Vagina (tissue), 2 donors: ENCODE data around the gene SEC16A.

Experiments
- POLR2A ChIP-seq, 2 donors: fragments of 450-650 bp; IDR thresholded peaks; one replicate each; pipeline ENCODE4 v1.6.1; 2017; ENCODE audit warnings: antibody characterized with exemption in 2 of 2, mild to moderate bottlenecking in 2 of 2, moderate library complexity in 2 of 2
- TF ChIP-seq, protein P1 (sequence below), 3 experiments: fragments of 450-650 bp in 2 of 3; fragments of 200-600 bp in 1 of 3; sonication (generic) in 1 of 3; IDR thresholded peaks; one replicate each; pipeline ENCODE4 v1.5.1; 2017 to 2019; ENCODE audit warnings: antibody characterized with exemption in 3 of 3, mild to moderate bottlenecking in 2 of 3, moderate library complexity in 2 of 3

DNA sequence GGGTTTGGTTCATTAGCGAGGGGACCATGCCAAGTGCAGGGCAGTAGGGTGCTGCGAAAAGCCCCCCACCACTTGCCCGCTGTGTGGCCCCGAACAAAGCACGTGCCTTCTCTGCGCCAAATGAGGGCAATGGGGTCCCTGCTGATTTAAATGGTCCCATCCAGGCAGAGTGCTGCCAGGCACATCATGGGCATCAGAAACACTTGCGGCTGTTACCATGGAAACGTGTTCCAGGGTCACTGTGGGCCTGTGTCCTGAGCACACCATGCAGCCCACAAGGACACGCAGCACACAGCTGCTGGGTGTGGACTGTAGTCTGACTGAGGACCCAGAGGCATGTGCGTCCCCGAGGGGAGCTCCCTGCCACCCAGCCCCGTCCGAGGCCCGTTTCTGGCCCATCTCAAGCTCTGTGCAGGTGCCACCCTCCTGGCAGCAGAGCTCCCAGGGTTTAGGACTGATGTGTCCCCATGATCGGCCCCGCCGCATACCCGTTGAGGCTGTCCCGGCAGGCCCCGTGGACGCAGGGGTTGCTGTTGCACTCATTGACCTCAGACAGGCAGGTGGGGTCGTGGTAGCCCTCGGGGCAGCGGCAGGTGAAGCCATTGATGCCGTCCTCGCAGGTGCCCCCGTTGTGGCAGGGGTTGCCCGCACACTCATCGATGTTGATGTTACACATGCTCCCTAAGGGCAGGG is 31.3 kb upstream of the SEC16A start:
- TF ChIP-seq, protein P1, sequence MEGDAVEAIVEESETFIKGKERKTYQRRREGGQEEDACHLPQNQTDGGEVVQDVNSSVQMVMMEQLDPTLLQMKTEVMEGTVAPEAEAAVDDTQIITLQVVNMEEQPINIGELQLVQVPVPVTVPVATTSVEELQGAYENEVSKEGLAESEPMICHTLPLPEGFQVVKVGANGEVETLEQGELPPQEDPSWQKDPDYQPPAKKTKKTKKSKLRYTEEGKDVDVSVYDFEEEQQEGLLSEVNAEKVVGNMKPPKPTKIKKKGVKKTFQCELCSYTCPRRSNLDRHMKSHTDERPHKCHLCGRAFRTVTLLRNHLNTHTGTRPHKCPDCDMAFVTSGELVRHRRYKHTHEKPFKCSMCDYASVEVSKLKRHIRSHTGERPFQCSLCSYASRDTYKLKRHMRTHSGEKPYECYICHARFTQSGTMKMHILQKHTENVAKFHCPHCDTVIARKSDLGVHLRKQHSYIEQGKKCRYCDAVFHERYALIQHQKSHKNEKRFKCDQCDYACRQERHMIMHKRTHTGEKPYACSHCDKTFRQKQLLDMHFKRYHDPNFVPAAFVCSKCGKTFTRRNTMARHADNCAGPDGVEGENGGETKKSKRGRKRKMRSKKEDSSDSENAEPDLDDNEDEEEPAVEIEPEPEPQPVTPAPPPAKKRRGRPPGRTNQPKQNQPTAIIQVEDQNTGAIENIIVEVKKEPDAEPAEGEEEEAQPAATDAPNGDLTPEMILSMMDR (IDR thresholded peaks at IDR 0.05): no peak
- TF ChIP-seq POLR2A (IDR thresholded peaks at IDR 0.05): no peak
